ENCODE results near the gene PPM1J. TPM values are rescaled to one million over a fixed set of nuclear protein-coding genes. Genes with fewer than 3 reads are reported as not detected.

The PPM1J gene
- total and polyA plus RNA-seq, 2 of the 13 experiments (the other 11 are each of a cell fraction or from before 2014, with no cell fraction given) = 0.07 to 0.22 TPM

- TF ChIP-seq ZNF704 (CRISPR knock-in tag; IDR thresholded peaks at IDR 0.05; ENCODE audit: borderline replicate concordance) (no peak), SALL2 (CRISPR knock-in tag; IDR thresholded peaks at IDR 0.05) (0 out of 2 replicates have a peak, but pooled peaks have one; percentile 54), KDM1A (CRISPR knock-in tag; IDR thresholded peaks at IDR 0.05) (no peak), ZBTB38 (CRISPR knock-in tag; IDR thresholded peaks at IDR 0.05) (0 out of 2 replicates have a peak, but pooled peaks have one; percentile 34), ZBED4 (CRISPR knock-in tag; IDR thresholded peaks at IDR 0.05; ENCODE audit: borderline replicate concordance) (peak; percentile 31; the same call in 1 of the 2 replicates), CENPBD1 (CRISPR knock-in tag; IDR thresholded peaks at IDR 0.05; ENCODE audit: borderline replicate concordance, low read depth) (0 out of 2 replicates have a peak, but pooled peaks have one; percentile 9), ZNF629 (CRISPR knock-in tag; conservative IDR thresholded peaks at IDR 0.05) (no peak), ZNF549 (CRISPR knock-in tag; IDR thresholded peaks at IDR 0.05) (no peak), ZNF543 (CRISPR knock-in tag; IDR thresholded peaks at IDR 0.05) (peak; percentile 32; the same call in 1 of the 2 replicates), SMAD1 (CRISPR knock-in tag; IDR thresholded peaks at IDR 0.05; ENCODE audit: borderline replicate concordance, low read depth) (peak; percentile 61; the same call in 1 of the 2 replicates), CENPX (CRISPR knock-in tag; IDR thresholded peaks at IDR 0.05) (no peak), ZNF512B (CRISPR knock-in tag; IDR thresholded peaks at IDR 0.05; ENCODE audit: borderline replicate concordance) (no peak), YEATS4 (CRISPR knock-in tag; IDR thresholded peaks at IDR 0.05; ENCODE audit: borderline replicate concordance) (0 out of 2 replicates have a peak, but pooled peaks have one; percentile 68), ZFY (CRISPR knock-in tag; IDR thresholded peaks at IDR 0.05) (peak; percentile 68), ZNF75D (CRISPR knock-in tag; IDR thresholded peaks at IDR 0.05; ENCODE audit: borderline replicate concordance) (no peak), ZBTB25 (CRISPR knock-in tag; IDR thresholded peaks at IDR 0.05) (0 out of 2 replicates have a peak, but pooled peaks have one; percentile 14)
Observed at GRCh38 chr1:112707221-112708001, 7.7 kb downstream of the PPM1J start (continued).

Data from HepG2 (cell line).